IMR-90 (cell line): ENCODE results near the gene FNDC10. TPM values are rescaled to one million over a fixed set of nuclear protein-coding genes. Genes with fewer than 3 reads are reported as not detected.

ENCODE experiments used
- ATAC-seq: fragments of 200-7000 bp; cut with Tn5 transposase; 2 replicates; pipeline ENCODE4 v1.9.1; 2020; ENCODE audit warnings: low read depth, mild to moderate bottlenecking, moderate library complexity
- BruUV-seq: library from RNA; stranded (reverse); fragments of 400-500 nt; replicated peaks from 2 replicates; lab custom pipeline; 2021; lab: Mats Ljungman, UMichigan
- CTCF ChIA-PET: fragments of 300-600 bp; formaldehyde crosslinking; extraction: SDS; loops from one replicate; lab custom pipeline; 2021; ENCODE audit warnings: antibody characterized with exemption; lab: Yijun Ruan, JAX
- POLR2A ChIA-PET: fragments of 300-600 bp; sonication (Branson Sonifier 250); formaldehyde crosslinking; loops from one replicate; lab custom pipeline; 2022; ENCODE audit warnings: antibody characterized with exemption; ENCODE audit not compliant: unreplicated experiment; lab: Charles Lee
- DNase-seq: peaks from one replicate; pipeline ENCODE4 v3.0.0; 2013
- H2AFZ ChIP-seq: replicated peaks from 2 replicates; pipeline ENCODE3; 2013; ENCODE audit warnings: low read length, mild to moderate bottlenecking; ENCODE audit not compliant: poor library complexity
- H2AK5ac ChIP-seq: 2 replicates; pipeline ENCODE4 v1.6.1; 2013; ENCODE audit warnings: low read depth, low read length, inconsistent platforms
- H2AK9ac ChIP-seq: replicated peaks from 2 replicates; pipeline ENCODE3; 2013; ENCODE audit warnings: mild to moderate bottlenecking, low read depth, low read length, moderate library complexity; ENCODE audit not compliant: poor library complexity
- H2BK120ac ChIP-seq: 2 replicates; pipeline ENCODE4 v1.6.1; 2013; ENCODE audit warnings: low read depth, low read length, inconsistent platforms
- H2BK15ac ChIP-seq: 3 replicates; pipeline ENCODE4 v1.6.1; 2013; ENCODE audit warnings: low read depth, low read length, inconsistent platforms
- H2BK20ac ChIP-seq: 2 replicates; pipeline ENCODE4 v1.6.1; 2013; ENCODE audit warnings: low read depth, mild to moderate bottlenecking, inconsistent platforms, low read length, moderate library complexity
- H2BK5ac ChIP-seq: 2 replicates; pipeline ENCODE4 v1.6.1; 2013; ENCODE audit warnings: mild to moderate bottlenecking, low read depth, low read length, inconsistent platforms; ENCODE audit not compliant: poor library complexity, severe bottlenecking
- H3K14ac ChIP-seq: replicated peaks from 2 replicates; pipeline ENCODE4 v1.6.1; 2013; ENCODE audit warnings: low read depth, low read length, inconsistent platforms
- H3K18ac ChIP-seq: 2 replicates; pipeline ENCODE4 v1.6.1; 2013; ENCODE audit warnings: low read depth, low read length, control low read depth
- H3K23ac ChIP-seq: 2 replicates; pipeline ENCODE4 v1.6.1; 2013; ENCODE audit warnings: low read depth, low read length, inconsistent platforms
- H3K27ac ChIP-seq: 2 replicates; pipeline ENCODE4 v1.5.1; 2013; ENCODE audit warnings: mild to moderate bottlenecking, control low read depth, low read length; ENCODE audit not compliant: insufficient read depth
- H3K27me3 ChIP-seq: 2 replicates; pipeline ENCODE4 v1.6.1; 2013; ENCODE audit warnings: low read length; ENCODE audit not compliant: control insufficient read depth, insufficient read depth
- H3K36me3 ChIP-seq: 2 replicates; pipeline ENCODE4 v1.6.1; 2013; ENCODE audit warnings: low read length, mixed read lengths; ENCODE audit not compliant: control insufficient read depth, insufficient read depth
- H3K4ac ChIP-seq: 2 replicates; pipeline ENCODE4 v1.6.1; 2013; ENCODE audit warnings: low read depth, low read length, inconsistent platforms
- H3K4me1 ChIP-seq: 2 replicates; pipeline ENCODE4 v1.6.1; 2013; ENCODE audit warnings: low read length, mixed read lengths; ENCODE audit not compliant: control insufficient read depth, insufficient read depth
- H3K4me2 ChIP-seq: 2 replicates; pipeline ENCODE4 v1.6.1; 2013; ENCODE audit warnings: low read depth, mild to moderate bottlenecking, control low read depth, low read length, moderate library complexity
- H3K4me3 ChIP-seq: 2 replicates; pipeline ENCODE4 v1.5.1; 2013; ENCODE audit warnings: low read depth, mild to moderate bottlenecking, control low read depth, low read length, moderate library complexity; ENCODE audit not compliant: insufficient read depth
- H3K56ac ChIP-seq: 2 replicates; pipeline ENCODE4 v1.6.1; 2013; ENCODE audit warnings: low read length, inconsistent platforms; ENCODE audit not compliant: insufficient read depth; ENCODE audit errors: extremely low read depth
- H3K79me1 ChIP-seq, 2 experiments: 2 replicates each; pipeline ENCODE4 v1.6.1; 2013; ENCODE audit warnings: low read length in 2 of 2, inconsistent platforms in 1 of 2, low read depth in 1 of 2
- H3K9ac ChIP-seq: 2 replicates; pipeline ENCODE4 v1.6.1; 2013; ENCODE audit warnings: low read depth, low read length, control low read depth
- H3K9me1 ChIP-seq: 2 replicates; pipeline ENCODE4 v1.6.1; 2013; ENCODE audit warnings: low read length, inconsistent platforms; ENCODE audit not compliant: insufficient read depth
- H3K9me3 ChIP-seq: 2 replicates; pipeline ENCODE4 v1.6.1; 2013; ENCODE audit warnings: low read length; ENCODE audit not compliant: control insufficient read depth, insufficient read depth
- H4K20me1 ChIP-seq: 2 replicates; pipeline ENCODE4 v1.6.1; 2013; ENCODE audit warnings: low read length, inconsistent platforms; ENCODE audit not compliant: insufficient read depth
- H4K5ac ChIP-seq: 2 replicates; pipeline ENCODE4 v1.6.1; 2013; ENCODE audit warnings: mild to moderate bottlenecking, low read depth, low read length, control low read depth
- H4K8ac ChIP-seq, 2 experiments: 2 replicates each; pipeline ENCODE4 v1.6.1; 2013; ENCODE audit warnings: low read depth in 2 of 2, low read length in 2 of 2, control low read depth in 1 of 2, inconsistent platforms in 1 of 2
- H4K91ac ChIP-seq: 2 replicates; pipeline ENCODE4 v1.6.1; 2013; ENCODE audit warnings: low read depth, low read length, inconsistent platforms; ENCODE audit not compliant: insufficient read depth
- MAZ ChIP-seq: IDR thresholded peaks from 2 replicates; pipeline ENCODE4 v1.6.1; 2012; ENCODE audit warnings: low read depth, mild to moderate bottlenecking, low read length, improper control_type of control experiment, moderate library complexity, borderline replicate concordance
- RFX5 ChIP-seq: IDR thresholded peaks from 2 replicates; pipeline ENCODE4 v1.8.0; 2012; ENCODE audit warnings: low read depth, mild to moderate bottlenecking, low read length, moderate library complexity
- WGBS, 2 experiments: methylation state at CpG; one replicate each; pipeline versions ENCODE4 v1.1.5 to v1.1.7; 2013; ENCODE audit warnings: missing lambda C conversion rate in 2 of 2; ENCODE audit not compliant: insufficient read length in 1 of 2; ENCODE audit errors: extremely low coverage in 2 of 2; 5-methylcytosine and 5-hydroxymethylcytosine counted together
- dilution Hi-C: fragments of 300-500 bp; cut with HindIII; formaldehyde crosslinking; loops from one replicate; pipeline ENCODE4 v1.14.3; 2018; ENCODE audit warnings: low sequenced_read_pairs; ENCODE audit not compliant: unreplicated experiment
- in situ Hi-C: fragments of 300-500 bp; cut with MboI; formaldehyde crosslinking; loops from 3 replicates; pipeline ENCODE4 v1.14.3; 2019; ENCODE audit warnings: low sequenced_read_pairs, inconsistent platforms, mixed read lengths
- intact Hi-C: fragments of 100-400 bp; cut with micrococcal nuclease; formaldehyde crosslinking; loops from 2 replicates; pipeline ENCODE4 v1.10.0; 2022
- polyA plus RNA-seq, 3 experiments: library from polyadenylated mRNA; depleted of rRNA; stranded (reverse); fragments of >200 nt; gene quantifications; 2 replicates each; pipeline ENCODE4 v1.2.3, GENCODE V29; 2012; ENCODE audit warnings: low replicate concordance in 1 of 3
- total RNA-seq: library from RNA; depleted of rRNA; stranded (reverse); fragments of >200 nt; gene quantifications from 2 replicates; pipeline ENCODE4 v1.2.3, GENCODE V29; 2012

The FNDC10 gene
- total and polyA plus RNA-seq, 2 of the 4 experiments (the other 2 are of a cell fraction): 0.36 to 5.8 TPM

DNA sequence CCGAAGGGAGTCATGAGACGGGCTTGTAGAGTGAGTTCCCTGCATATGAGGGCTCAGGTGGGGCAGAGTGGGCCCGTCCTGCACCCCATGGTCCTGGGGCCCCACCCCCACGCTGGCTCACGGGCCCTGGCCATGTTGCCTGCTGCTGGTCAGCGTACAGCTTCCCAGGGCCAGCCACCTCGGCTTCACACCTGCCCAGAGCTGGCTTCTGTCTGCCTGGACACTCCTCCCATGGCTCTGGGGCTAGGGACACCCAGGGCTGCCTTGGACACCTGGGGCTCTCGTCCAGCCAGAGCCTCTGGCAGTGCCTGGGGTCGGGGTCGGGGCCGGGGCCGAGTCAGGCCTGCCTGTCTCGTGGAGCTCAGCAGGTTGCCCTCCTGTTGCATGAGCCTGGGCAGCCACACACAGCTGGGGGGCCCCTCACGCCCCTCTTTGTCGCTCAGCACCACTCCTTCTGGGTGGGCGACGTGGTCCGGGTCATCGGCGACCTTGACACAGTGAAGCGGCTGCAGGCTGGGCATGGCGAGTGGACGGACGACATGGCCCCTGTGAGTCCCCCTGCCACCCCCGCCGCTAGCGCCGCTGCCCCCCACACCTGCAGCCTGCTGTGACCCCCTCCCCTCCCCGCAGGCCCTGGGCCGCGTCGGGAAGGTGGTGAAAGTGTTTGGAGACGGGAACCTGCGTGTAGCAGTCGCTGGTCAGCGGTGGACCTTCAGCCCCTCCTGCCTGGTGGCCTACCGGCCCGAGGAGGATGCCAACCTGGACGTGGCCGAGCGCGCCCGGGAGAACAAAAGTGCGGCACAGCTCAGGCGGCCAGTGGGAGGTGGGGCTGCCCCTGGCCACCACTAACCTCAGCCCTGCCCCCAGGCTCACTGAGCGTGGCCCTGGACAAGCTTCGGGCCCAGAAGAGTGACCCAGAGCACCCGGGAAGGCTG is 26.5 kb upstream of the FNDC10 start:
- intact Hi-C loops: no loop called here
- Histone ChIP-seq H3K18ac (no peak overlapping the region), H3K36me3 (peaks cover 31% of the 10 kb centered on the region), H3K9ac (no peak overlapping the region), H3K27me3 (no peaks in the 10 kb centered on the region), H2BK20ac (no peak overlapping the region), H3K23ac (no peak overlapping the region), H3K4me2 (no peak overlapping the region), H2BK5ac (no peak overlapping the region), H4K5ac (no peak overlapping the region), H3K14ac (no peak overlapping the region), H2AK5ac (no peak overlapping the region), H3K27ac (no peak overlapping the region), H3K56ac (no peak overlapping the region), H3K4me1 (peaks cover 3% of the 10 kb centered on the region; the same call in 1 of the 2 replicates), H3K9me3 (no peaks in the 10 kb centered on the region), H3K79me1 (peaks cover 0 to 11% of the 10 kb centered on the region in 2 experiments; a peak in 1 of 4 replicates), H2BK120ac (no peak overlapping the region), H4K8ac (no peak overlapping the region), H2AK9ac (no peak overlapping the region), H2BK15ac (no peak overlapping the region), H4K91ac (no peak overlapping the region), H3K9me1 (no peaks in the 10 kb centered on the region), H3K4ac (no peak overlapping the region), H2AFZ (no peak overlapping the region), H3K4me3 (no peak overlapping the region), H4K20me1 (peaks cover 20% of the 10 kb centered on the region)
- ATAC-seq (no peak), DNase-seq (no peak)
- ChIA-PET CTCF (no interaction called here), POLR2A (no interaction called here)
- WGBS, 2 experiments: 98% methylated on average over 20 of the region's 48 CpGs; no CpG with 5 or more reads in 1 of the 2 experiments
- dilution Hi-C loops: no loop called here
- in situ Hi-C loops: no loop called here
- BruUV-seq: no TSS peak
- no peak for TF ChIP-seq RFX5
- TF ChIP-seq MAZ: no peak
